IPS DF 4.7 (cell line): ENCODE results near the gene DNAJC2.
"Not testable (repeated sequence)": the region's sequence is repeated elsewhere in the genome, so short reads cannot be mapped to it uniquely, and the experiment has no call there.

Experiments
- DNase-seq: peaks from one replicate; pipeline ENCODE4 v3.0.0-alpha.2; 2013; ENCODE audit warnings: low spot score; ENCODE audit errors: extremely low read depth

DNAJC2 gene

DNA sequence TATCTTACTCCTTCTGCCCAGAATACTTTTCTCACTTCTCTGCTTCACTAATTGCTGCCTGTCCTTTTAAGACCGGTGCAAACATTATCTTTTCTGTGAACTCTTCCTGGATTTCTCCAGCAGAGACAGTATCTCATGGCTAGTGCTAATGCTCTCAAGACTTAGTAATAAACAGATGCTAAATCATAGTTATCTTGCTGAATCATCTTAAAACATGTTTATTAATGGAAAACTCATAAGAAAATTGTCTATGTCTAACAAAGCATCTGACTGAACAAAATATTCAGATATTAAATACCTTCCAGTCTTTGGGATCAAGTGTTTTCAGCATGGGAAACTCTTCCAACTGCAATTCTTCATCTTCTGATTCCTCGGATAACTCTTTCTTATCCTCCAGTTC is 3.1 kb downstream of the DNAJC2 start:
- DNase-seq: no peak

DNA sequence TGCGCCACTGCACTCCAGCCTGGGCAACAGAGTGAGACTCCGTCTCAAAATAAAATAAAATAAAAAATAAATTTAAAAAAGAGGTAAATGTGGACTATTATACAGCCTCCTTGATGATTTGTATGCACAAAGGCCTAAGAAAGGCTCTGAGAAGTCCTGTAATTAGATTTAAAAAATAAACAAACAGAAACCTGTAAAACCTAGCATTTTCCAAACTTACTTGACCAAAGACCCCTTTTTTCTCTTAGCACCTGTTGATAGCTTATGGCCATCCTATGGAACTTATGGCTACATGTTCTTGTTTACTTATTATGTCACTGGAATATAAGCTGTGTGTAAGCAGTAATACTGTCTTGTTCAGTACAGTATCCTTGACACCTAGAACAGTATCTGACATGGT is 5.7 kb downstream of the DNAJC2 start:
- DNase-seq: no peak

DNA sequence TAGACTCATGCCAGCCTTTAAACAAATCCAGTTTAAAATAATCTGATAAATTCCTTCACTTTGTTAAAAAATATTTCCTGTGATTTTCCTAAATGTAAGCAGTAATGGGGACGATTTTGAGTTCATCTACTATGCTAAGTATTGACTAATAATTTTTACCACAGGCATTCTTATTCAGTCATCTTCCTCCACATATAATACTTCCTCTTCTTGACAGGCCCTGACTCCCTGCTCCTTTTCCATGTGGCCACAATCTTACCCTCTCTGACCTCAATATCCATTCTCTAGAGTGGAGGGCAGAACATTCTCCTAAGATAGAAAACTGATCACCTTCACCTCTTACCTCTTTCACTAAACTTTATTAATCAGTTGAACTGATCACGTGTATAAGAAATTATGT is 7.8 kb downstream of the DNAJC2 start:
- no peak for DNase-seq

DNA sequence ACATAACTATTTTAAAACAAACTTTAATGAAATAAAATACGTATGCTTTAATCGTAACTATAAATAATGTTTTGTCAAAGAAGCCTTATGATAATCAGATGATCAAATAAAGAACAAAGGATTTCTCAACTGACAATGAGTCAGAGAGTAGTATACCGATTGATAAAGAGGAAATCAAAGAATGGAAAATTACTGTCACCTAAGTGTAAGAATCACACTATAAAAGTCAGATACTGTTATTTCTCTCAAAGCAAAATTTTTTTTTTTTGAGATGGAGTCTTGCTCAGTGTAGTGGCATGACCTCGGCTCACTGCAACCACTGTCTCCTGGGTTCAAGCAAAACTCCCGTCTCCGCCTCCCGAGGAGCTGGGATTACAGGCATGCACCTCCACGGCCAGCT is 18.8 kb downstream of the DNAJC2 start:
- DNase-seq: no peak

DNA sequence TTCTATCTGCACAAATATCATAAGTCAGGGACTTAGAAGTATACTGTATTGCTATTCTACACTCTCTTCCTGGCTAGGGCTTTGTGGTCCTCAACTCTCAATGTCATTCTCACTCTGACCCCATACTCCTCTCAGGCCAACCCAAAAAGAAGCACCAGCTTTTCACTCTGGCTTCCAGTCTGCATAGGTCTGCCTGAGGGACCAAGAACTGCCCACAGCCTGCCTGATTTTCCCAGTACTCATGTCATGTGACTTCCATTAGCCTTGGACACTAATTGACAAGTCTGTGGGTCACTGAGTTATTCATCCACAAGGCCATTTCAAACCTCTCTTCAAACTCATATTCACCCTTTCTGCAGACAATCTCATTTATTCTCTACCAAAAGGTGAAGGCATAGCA is 27.6 kb downstream of the DNAJC2 start:
- DNase-seq: no peak

DNA sequence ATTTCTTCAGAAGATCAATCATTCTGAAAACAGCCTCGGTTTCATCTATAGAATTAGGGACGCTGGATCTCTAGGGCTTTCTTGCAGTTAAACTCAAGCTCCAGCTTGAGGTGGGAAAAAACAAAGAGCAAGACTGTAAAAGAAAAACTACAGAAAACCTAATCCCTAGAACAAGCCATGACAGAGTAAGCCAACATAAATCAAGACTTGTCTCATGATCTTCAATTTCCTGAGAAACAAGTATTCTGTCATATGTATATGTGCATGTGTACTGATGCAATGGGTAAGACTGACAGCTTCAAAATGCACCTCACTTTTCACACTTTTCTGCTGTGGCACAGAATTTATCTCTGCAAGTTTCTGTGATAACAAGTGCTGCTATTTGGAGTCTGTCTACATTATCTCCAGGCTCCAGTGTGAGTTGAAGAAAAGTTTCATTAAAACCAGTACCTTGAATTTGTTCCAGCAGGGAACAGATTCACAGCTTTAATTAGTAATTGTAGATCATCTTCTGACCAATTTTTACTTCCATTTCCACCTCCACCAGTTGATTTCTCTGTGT is 28.1 kb downstream of the DNAJC2 start:
- DNase-seq: no peak

DNA sequence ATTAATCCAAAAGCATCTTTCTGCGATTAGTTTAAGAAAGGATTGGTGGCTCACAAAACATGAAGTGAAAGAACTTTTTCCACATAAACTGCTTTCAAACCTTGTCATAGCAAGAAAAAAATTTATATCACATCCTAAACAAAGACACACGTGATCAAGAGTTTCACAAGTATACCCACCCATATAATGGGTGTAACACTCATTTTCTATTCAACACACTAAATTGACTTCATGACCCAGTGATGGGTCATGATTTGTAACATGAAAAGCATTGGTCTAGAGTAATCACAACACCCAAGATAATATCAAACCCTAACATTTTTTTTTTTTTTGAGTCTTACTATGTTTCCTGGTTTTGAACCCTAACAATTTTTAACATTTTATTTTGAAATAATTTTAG is 29.7 kb downstream of the DNAJC2 start:
- no peak for DNase-seq

DNA sequence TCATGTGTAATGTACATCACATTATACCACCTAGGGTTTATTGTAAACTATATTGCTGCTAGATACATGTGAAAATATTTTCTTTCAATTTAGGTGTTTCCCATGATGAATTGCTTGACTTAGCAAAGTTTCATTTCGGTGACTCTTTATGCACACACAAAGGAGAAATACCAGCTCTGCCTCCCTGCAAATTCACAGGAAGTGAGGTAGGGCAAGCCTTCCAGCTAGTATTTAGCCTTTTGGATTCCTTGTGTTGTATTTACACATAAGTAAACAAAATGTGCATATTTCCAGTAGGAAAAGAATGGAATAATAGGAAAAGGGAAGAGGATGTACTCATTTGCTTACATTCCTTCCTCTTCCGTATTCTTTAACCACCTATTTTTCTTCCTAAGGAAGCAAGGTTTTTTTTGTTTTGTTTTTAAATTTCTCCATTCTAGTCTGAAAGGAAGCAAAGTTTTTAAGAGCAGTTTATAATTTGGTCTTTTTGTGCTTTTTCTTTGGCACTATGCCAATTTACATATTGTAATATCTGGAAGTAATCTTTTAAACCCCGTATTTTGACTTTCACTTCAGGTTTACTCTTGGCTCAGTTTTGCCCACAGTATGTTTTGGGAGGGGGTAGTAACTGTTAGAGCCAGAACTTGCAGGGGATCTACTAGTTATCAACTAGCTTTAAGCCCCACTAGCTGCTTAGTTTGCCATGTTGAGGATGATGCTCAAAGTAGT is 36.9 kb downstream of the DNAJC2 start:
- DNase-seq: no peak

DNA sequence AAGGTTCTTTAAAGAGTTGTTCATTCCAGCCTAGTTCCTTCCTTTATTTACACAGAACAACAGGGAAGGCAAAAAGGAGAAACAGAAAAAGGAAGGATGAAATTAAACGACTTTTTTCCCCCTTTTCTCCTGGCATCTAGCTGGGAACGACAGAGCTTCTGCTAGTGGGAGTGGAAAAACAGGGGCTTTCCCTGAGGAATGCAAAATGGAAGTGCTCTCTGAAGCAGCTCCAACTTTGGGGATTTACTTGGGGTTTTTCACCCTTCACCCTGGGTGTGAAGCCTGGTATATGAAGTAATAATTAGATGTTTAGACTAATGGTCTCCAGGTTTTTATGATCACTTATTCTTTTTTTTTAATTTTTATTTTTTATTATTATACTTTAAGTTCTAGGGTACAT is 43.1 kb downstream of the DNAJC2 start:
- DNase-seq: no peak

DNA sequence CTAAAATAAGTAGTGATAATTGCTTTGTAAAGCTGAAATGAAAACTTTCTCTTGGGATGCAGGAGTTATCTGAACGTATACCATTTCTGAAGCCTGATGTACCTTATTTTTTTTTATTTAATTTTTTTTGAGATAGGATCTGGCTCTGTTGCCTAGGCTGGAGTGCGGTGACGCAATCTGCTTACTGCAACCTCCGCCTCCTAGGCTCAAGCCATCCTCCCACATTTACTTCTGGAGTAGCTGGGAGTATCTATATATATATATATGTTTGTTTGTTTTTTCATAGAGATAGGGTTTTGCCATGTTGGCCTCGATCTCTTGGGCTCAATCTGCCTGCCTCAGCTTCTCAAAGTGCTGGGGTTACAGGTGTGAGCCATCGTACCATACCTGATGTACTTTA is 44.9 kb downstream of the DNAJC2 start:
- no peak for DNase-seq

DNA sequence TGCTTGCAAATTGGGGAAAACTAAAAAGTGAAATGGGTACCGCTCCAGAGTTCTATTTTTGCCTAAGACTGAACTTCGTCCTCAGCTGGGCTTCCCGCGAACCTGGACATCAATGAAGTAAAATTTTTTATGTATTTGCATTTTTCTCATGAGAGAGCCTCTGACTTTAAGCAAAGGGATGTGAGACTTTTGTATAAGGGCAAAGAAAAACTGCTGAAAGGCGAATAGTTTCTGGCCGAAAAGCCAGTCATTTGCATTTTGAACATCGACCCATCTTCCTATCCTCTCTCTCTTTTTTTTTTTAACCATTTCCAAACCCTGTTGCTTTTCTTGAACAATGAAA is 46.8 kb downstream of the DNAJC2 start:
- DNase-seq: no peak

DNA sequence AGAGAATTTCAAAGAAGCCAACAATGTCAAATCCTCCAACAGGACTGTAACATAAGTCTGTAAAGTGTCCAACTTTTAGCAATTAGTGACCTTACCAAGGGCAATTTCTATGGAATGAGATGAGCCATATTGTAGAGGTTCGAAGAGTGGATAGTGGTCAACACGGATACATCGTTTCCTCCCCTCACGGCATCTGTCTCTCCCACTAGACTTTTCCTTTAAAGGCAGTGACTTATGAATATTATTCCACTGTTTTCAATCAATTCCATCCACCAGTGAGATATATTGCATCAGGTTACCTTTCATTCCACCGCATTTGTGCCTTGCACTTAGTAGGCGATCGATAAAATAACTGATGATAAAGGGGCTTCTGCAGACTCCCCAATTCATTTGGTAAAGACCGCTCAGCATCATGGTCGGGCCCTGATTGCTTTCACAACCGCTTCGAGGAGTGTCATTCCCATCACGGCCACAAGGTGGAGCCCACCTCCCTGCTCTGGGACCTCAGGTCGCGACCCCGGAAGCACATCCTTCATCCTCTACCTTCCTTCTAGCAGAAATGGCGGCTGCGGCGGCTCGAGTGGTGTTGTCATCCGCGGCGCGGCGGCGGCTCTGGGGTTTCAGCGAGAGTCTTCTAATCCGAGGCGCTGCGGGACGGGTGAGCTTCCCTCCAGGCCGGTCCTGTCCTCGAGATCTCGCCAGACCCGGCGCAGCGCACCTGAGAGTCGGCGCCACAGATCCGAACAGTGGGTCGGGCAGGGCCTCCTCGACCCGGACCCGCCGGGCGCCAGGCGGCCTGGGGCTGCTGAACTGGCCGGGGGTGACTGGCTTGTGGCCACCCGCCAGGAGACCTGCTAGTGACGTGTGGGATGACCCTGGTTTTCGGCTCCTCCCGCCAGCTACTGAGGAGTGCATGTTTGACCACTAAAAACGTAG is 47.4 kb downstream of the DNAJC2 start, which contains the start of gene PMPCB:
PMPCB (plus strand) TSS at position 535 of the 936 bp plus-strand sequence; CDS start at position 560, 25 bp downstream.
- DNase-seq: peak; percentile 81

DNA sequence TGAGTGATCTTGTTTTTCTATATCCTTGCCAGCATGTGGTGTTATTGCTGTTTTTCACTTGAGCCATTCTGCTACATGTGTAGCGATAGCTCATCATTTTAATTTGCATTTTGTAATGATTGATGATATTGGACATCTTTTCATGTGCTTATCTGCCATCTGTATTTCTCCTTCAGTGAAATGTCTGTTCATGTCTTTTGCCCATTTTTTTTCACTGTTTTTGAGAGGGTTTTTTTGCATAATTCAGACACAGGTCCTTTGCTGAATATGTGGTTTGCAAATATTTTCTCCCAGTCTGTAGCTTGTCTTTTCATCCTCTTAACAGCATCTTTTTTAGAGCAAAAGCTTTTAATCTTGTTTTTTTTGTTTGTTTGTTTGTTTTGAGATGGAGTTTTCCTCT is 51.0 kb downstream of the DNAJC2 start:
- DNase-seq: no peak

DNA sequence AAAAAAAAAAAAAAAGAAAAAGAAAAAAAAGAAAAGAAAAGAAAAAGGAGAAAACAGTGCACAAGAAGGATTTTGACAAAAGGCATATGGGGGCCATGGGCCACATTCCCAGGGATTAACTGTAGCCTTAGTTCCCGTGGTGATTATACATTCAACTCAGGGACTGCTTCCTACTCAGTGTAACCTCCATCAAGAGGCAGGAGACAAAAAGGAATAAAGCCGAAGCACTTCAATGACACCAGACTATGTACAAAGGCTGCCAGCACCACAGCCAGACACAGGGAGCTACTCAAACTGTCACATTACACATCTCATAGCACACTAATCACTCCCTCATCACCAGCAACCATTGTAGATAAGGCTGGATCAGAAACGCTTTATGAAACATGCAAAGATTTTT is 52.4 kb downstream of the DNAJC2 start:
- no peak for DNase-seq

DNA sequence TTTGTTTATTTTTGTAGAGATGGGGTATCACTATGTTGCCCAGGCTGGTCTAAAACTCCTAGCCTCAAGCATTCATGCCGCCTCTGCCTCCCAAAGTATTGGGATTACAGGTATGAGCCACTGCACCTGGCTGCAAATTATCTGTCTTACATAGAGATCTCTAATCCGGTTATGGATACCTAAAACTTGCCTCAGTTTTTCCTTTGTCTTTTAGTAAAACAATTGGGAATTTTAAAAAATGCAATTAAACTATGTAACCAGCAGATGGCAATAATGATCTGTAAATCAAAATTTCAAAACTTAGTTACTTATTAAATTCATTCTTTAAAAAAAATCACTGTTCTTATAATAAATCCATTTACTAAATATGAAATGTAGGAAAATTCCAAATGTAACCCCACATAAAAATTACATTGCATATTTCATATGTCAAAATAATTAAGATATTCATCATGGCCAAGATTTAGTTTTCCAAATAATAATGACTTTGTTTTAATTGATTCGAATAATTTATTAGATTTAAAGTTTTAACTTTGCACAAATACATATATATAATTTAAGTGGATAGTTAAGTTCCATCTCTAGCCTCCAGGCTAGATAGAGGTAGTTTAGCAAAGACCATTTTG is 61.7 kb downstream of the DNAJC2 start:
- DNase-seq: not testable (repeated sequence)

DNA sequence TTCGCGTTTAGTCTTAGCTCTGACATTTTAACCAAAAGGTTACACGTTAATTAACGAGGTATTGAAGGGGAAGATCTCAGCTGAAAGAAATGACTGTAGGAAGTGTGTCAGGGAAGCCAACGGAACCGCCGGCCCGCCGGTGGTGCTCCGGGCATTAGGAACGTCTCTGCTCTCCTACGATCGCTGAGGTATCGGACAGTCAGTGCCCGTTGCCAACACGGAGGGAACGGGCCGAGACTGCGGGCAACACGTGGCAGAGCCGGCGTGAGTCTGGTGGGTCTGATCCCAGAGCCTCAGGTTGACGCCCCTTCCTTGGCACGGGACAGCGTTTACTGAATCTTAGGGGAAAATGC is 63.8 kb downstream of the DNAJC2 start:
- not testable (repeated sequence) for DNase-seq

DNA sequence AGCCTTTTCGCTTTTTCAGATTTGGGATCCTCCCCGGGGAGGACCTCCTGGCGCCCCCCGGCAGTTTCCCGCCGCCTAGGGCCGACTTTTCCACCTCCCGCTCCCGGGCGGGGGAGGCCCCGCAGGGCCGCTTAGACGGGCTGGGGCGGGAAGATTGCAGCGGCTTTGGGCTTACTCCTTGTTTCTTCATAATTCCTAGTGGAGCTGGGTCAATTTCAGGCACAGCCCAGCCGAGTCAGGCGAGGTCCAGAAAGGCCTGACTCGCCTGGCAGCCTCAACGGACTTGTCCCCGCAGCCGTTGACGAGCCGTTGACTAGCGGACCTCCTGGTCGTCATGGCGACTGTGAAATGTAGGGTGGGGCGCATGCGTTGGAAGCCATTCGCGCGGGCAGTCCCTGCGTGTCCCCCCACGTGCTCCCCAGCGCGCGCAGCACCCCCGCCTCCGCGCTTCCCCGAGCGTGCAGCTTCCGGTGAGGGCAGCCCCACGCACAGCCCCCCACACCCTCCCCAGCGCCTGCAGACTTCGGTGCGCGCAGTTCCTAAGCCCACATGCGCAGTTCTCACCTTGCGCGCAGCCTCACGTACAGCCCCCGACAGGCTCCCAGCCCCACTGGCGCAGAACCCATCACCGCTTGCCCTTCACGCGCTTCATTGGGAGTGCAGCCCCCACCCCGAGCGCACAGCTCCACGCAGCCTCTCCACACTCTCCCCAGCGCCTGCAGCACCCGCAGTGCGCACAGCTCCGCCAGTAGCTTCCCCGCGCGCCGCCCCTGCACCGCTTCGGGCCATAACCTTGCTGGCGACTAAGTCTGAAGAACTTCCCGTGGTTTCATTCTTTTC is 64.4 kb downstream of the DNAJC2 start:
- DNase-seq: not testable (repeated sequence)

DNA sequence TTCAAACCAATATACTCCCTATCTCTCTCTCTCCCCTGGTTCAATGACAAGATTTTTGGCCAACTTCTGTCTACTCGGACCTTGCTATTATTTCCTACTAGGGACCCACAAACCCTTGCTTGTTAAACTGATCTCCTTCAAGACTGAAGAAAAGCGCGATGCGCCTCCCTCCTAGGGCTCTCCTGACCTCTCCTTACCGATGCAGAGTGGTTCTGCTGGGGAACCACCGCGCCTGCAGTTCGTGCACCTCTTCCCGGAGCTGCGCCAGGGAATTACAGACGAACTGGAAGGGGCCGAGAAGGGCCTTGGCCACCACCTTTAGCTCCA is 65.0 kb downstream of the DNAJC2 start:
- DNase-seq: not testable (repeated sequence)

DNA sequence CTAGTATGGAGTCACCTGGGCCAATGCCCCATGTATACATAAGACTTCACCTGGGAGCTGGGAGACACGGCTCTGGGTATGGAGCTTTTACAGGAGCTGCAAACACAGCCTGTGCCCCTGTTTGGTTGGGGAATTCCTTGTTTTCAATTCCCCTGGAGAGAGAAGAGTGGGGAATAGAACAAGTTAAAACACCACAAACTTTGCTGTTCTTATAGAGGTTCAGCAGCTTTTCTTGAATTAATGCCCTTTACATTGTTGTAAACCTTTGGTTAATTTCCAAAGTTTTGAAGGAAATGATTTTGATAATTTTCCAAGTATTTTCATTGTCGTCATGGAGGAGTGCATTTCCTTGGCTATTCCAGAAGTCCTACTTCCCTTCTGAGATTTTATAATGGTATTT is 66.4 kb downstream of the DNAJC2 start:
- not testable (repeated sequence) for DNase-seq

DNA sequence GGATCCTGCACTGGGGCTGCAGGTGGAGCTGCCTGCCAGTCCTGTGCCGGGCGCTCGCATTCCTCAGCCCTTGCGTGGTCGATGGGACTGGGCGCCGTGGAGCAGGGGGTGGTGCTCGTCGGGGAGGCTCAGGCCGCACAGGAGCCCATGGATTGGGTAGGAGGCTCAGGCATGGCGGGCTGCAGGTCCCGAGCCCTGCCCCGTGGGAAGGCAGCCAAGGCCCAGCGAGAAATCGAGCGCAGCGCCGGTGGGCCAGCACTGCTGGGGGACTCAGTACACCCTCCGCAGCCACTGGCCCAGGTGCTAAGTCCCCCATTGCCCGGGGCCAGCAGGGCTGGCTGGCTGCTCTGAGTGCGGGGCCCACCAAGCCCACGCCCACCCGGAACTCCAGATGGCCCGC is 69.7 kb downstream of the DNAJC2 start:
- DNase-seq: not testable (repeated sequence)

DNA sequence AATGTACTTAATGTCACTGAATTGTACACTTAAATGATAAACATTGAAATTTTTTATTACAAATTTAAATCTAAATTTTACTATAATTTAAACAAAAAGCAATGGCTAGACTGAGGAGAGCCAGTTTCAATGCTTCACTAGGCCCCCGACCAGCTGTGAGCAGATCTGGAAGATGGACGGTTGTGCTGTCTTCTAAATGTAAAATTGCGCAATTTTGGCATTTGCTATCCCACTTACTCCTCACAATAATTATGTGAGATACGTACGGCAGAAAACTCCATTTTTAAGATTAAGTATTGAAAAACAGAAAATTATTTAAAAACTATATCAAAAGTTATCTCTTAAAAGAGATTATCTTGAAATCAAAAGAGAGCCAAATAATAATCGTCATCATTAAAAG is 71.2 kb downstream of the DNAJC2 start:
- not testable (repeated sequence) for DNase-seq
